OCI-LY3 (cell line): ENCODE results near the gene CERS3.

Source experiments
- CTCF ChIP-seq: fragments of 200-600, 300-600 bp; sonication (generic); IDR thresholded peaks from 2 replicates; pipeline ENCODE4 v1.5.1; 2014; ENCODE audit warnings: antibody characterized with exemption, low read length, low read depth
- EZH2phosphoT487 ChIP-seq: fragments of 200-600 bp; shearing (Covaris generic); IDR thresholded peaks from 2 replicates; pipeline ENCODE4 v1.6.1; 2018; ENCODE audit warnings: antibody characterized with exemption, mixed run types, low read depth

GRCh38 chr15:100448481-100448880, 80.3 kb downstream of the CERS3 start:
- no peak for TF ChIP-seq EZH2phosphoT487
- TF ChIP-seq CTCF: no peak
